ENCODE measurements around the gene DBN1.
A peak's percentile ranks its signal among the peaks of the same experiment; 100 is the strongest.

Gene DBN1

DNA sequence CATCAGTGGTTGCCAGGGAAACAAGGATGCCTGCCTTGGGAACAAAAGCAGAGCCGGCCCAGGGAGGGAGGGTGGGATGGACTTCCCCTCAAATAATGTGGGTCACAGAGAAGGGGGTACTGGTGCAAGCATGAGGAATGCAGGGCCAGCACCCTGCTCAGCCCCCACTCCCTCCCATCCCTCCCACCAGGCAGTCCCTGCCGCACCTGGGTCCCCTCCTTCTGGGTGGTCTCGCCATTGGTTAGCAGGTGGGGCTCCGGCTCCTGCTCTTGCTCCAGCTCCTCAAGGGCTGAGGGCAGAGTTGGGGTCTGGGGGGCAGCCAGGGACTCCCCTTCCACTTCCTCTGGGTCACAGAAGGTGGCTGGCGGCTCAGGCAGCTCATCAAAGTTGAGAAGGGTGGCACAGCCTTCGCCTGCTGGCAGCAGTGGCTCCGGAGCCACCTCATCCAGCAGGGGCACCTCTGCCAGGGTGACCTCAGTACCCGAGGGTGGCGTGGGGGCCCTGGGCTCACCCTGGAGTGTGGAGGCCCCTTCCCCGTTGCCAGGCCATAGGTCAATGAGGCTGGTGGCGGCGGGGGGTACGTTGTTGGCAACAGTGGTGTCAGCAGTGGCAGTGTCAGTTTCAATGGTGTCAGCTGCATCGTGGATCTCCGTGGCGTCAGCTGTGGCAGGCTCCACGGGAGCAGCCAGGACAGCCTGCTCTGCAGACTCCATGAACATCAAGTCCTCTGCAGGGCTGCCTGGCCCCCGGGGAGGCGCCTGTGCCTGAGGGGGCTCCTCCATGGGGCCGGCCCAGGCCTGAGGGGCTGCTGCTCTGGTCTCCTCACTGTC is 15.4 kb downstream of the DBN1 start:
- H3K27ac ChIP-seq, result peak overlapping the region; percentile 26
- DNase-seq (ENCODE audit: low spot score), result no peak
- TF ChIP-seq, protein P1, sequence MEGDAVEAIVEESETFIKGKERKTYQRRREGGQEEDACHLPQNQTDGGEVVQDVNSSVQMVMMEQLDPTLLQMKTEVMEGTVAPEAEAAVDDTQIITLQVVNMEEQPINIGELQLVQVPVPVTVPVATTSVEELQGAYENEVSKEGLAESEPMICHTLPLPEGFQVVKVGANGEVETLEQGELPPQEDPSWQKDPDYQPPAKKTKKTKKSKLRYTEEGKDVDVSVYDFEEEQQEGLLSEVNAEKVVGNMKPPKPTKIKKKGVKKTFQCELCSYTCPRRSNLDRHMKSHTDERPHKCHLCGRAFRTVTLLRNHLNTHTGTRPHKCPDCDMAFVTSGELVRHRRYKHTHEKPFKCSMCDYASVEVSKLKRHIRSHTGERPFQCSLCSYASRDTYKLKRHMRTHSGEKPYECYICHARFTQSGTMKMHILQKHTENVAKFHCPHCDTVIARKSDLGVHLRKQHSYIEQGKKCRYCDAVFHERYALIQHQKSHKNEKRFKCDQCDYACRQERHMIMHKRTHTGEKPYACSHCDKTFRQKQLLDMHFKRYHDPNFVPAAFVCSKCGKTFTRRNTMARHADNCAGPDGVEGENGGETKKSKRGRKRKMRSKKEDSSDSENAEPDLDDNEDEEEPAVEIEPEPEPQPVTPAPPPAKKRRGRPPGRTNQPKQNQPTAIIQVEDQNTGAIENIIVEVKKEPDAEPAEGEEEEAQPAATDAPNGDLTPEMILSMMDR (conservative IDR thresholded peaks at IDR 0.05; ENCODE audit: low read depth), result no peak
- ChIA-PET POLR2A (ENCODE audit: low non-redundant PET) (interaction anchor here (1.6 kb wide), 1 partner anchor 54 kb away, joined by 6 read pairs; no protein-coding TSS in a partner anchor), CTCF (interaction anchor here (0.7 to 11.5 kb wide), 5 partner anchors 14 to 363 kb away, joined by 4 to 210 read pairs (median 4); partner anchors contain the start of gene PFN3)

DNA sequence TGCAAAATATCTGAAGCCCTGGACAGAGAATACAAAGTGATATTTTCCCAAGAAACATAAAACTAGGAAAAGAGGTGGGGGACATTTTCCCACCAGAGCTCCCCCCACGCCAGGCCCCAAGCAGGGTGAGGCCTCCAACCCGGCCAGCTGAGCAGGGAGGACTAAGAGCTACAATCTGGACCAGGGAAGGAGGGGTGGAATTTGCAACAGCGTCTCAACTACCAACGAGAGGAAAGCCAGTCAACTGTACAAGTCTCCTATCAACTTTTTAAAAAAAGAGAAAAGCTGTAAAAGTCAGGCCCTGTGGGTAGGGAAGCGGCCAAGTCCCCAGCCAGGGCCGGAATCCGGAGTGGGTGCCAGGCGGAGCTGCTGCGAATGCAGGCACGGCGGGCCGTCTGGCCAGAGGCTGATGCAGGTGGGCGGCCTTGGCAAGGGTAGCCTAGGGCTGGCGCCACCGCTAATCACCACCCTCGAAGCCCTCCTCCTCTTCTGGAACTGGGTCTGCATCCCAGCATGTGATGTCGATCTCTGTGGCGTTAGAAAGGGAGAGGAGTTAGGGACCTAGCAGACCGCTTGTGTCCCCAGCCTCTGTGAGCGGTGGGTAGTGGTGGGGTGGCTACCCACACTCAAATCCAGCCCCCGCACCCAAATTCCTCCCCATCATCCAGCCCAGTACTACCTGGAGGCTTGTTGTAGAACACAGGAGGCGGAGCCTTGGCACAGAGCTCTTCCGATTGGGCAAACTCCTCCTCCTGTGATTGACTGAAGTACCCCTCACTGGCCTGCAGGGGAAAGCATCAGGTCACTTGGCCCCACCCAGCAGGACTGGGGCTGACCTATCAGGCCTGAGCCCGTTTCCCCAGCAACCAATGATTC is 16.2 kb downstream of the DBN1 start:
- TF ChIP-seq, protein P1 (conservative IDR thresholded peaks at IDR 0.05; ENCODE audit: low read depth), result peak; percentile 56
- peak; percentile 99 for DNase-seq (ENCODE audit: low spot score)
- CTCF ChIA-PET, result interaction anchor here (0.5 to 11.5 kb wide), 15 partner anchors 9 to 148 kb away, joined by 3 to 210 read pairs (median 4); partner anchors contain the start of genes GRK6 and PFN3
- POLR2A ChIA-PET (ENCODE audit: low non-redundant PET), result interaction anchor here (1.6 kb wide), 1 partner anchor 53 kb away, joined by 6 read pairs; no protein-coding TSS in a partner anchor
- H3K27ac ChIP-seq, result peak overlapping the region; percentile 84

DNA sequence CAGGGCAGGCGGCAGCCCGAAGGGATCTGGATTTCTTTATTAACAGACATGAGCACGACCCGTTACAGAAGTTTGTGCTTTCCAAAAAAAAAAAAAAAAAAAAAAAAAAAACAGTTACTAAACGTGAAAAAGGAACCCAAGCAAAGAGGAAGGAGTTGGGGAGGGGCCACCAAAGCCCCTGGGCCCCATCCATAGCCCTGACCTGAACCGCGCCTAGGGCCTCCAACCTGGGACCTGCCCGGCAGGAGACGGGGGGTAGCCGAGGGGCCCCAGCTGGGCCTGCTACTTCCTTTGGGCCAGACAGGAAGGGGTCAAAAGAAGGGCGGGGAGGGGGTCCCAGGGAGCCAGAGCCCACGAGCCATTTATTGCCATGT is 16.9 kb downstream of the DBN1 start:
- DNase-seq (ENCODE audit: low spot score), result no peak
- H3K27ac ChIP-seq, result peak overlapping the region; percentile 84
- CTCF ChIA-PET, result interaction anchor here (0.7 to 11.5 kb wide), 10 partner anchors 9 to 147 kb away, joined by 3 to 210 read pairs (median 5); partner anchors contain the start of genes GRK6 and PFN3
- TF ChIP-seq, protein P1 (conservative IDR thresholded peaks at IDR 0.05; ENCODE audit: low read depth), result peak; percentile 76
- POLR2A ChIA-PET (ENCODE audit: low non-redundant PET), result interaction anchor here (1.6 kb wide), 1 partner anchor 52 kb away, joined by 6 read pairs; no protein-coding TSS in a partner anchor

DNA sequence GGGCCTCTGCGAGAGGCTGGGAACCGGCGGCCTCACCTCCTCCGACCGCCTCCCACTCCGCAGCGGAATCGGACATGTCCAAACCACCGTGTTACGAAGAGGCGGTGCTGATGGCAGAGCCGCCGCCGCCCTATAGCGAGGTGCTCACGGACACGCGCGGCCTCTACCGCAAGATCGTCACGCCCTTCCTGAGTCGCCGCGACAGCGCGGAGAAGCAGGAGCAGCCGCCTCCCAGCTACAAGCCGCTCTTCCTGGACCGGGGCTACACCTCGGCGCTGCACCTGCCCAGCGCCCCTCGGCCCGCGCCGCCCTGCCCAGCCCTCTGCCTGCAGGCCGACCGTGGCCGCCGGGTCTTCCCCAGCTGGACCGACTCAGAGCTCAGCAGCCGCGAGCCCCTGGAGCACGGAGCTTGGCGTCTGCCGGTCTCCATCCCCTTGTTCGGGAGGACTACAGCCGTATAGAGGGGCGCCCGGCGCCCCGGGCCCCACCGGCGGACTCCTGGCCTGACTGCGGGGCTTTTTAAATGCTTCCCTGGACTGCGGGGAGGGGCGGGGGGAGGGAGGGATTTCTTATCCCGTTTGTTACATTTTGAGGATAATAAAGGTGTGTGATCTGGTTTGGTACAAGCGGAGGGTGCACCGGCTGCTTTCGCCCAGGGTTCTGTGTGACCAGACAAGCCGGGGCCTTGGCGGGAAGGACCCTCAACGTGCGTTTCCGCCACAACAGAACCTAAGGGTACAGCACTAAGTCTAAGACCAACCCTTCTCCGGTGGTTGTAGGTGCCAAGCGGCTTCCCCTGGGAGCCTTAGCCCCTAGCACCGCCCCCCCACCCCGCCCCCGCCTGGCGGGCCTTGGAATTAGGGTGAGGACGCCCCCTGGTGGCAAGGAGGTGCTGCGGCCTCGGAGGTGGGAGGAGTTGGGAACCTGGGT is 17.5 kb downstream of the DBN1 start:
- H3K27ac ChIP-seq, result peak overlapping the region; percentile 84
- ChIA-PET POLR2A (ENCODE audit: low non-redundant PET) (interaction anchor here (0.6 to 2.5 kb wide), 3 partner anchors 30 to 67 kb away, joined by 3 to 20 read pairs (median 7); partner anchors contain the start of gene GRK6), CTCF (interaction anchor here (0.7 to 11.5 kb wide), 24 partner anchors 11 to 148 kb away, joined by 3 to 210 read pairs (median 5); partner anchors contain the start of genes GRK6, MXD3, PFN3 and TMED9)
- peak; percentile 99 for DNase-seq (ENCODE audit: low spot score)
- TF ChIP-seq, protein P1 (conservative IDR thresholded peaks at IDR 0.05; ENCODE audit: low read depth), result peak; percentile 97

DNA sequence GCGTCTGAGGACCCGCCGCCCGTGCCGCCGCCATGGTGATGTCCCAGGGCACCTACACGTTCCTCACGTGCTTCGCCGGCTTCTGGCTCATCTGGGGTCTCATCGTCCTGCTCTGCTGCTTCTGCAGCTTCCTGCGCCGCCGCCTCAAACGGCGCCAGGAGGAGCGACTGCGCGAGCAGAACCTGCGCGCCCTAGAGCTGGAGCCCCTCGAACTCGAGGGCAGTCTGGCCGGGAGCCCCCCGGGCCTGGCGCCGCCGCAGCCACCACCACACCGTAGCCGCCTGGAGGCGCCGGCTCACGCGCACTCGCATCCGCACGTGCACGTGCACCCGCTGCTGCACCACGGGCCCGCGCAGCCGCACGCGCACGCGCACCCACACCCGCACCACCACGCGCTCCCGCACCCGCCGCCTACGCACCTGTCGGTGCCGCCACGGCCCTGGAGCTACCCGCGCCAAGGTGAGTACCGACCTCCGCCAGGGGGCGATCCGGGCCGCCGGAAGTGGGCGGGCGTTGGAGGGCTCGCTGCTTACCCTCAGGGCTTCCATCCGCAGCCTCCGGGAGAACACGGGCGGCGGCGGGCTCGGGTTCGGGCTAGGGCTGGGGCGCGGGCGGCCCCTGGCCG is 18.3 kb downstream of the DBN1 start:
- DNase-seq (ENCODE audit: low spot score), result peak; percentile 84
- ChIA-PET CTCF (interaction anchor here (0.6 to 11.5 kb wide), 32 partner anchors 8 to 684 kb away, joined by 3 to 210 read pairs (median 5); partner anchors contain the start of genes GRK6, MXD3, PFN3 and RGS14), POLR2A (ENCODE audit: low non-redundant PET) (interaction anchor here (1.9 to 2.5 kb wide), 2 partner anchors 29 to 51 kb away, joined by 7 to 20 read pairs; partner anchors contain the start of gene GRK6)
- TF ChIP-seq, protein P1 (conservative IDR thresholded peaks at IDR 0.05; ENCODE audit: low read depth), result peak; percentile 78
- peak overlapping the region; percentile 84 for H3K27ac ChIP-seq

Measured in RWPE1 (cell line).